HG03378 (cell line): ENCODE data around the gene PDE2A.

ENCODE experiments used
- ATAC-seq: cut with Tn5 transposase; IDR thresholded peaks from one replicate; pipeline ENCODE4 v1.9.1; 2021; ENCODE audit warnings: mild to moderate bottlenecking, moderate library complexity; ENCODE audit not compliant: unreplicated experiment

The PDE2A gene

DNA sequence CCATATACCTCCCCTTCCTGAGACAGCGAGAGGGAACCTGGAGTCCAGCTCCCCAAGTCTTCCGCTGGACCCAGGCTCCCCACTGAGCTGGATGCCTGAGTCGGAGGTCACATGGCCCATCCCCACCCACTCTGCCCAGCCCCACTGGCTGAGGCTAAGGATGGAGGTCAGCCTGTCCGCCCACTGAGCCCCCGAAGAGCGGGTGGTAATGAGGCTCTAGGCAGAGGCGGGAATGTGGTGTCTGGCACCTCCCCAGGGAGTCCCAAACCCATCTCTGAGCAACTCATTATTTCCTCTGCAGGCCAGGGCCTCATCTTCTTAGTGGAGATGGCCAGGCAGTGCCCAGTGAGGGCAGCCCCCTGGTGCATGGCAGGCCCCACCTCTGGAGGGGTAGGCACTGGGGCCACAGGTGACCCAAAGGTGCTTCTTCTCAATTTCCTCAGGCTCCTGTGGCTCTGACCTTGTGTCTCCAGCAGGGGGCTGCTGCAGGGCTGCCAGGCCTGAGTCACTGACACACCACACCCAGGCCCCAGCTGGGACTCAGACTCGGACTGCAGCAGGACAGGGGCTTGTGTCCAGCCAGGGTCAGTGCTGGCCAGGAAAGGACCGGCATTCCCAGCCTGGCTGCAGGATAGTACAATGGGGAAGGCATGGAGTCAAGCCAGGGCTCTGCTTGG, 10.2 kb upstream of the PDE2A start:
- no peak for ATAC-seq

DNA sequence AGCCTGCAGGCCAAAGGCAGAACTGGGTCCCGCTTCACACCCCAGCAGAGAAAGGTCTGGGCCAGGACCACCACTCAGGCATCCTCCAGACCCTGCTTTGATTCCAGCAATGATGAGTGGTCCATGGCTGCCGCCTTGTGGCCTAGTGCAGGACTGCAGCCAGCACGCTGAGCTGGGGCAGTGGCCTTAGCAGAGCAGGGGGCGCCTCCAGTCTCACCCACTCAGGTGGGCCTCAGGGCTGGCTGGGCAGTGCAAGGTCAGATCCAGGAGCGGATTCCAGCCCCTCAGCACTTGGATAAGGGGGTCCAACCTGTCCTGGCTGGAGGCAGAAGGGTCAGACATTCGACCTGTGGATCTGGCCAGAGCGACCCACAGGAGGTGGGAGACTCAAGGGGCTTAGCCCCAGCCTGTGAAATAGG, 9.6 kb upstream of the PDE2A start:
- no peak for ATAC-seq

DNA sequence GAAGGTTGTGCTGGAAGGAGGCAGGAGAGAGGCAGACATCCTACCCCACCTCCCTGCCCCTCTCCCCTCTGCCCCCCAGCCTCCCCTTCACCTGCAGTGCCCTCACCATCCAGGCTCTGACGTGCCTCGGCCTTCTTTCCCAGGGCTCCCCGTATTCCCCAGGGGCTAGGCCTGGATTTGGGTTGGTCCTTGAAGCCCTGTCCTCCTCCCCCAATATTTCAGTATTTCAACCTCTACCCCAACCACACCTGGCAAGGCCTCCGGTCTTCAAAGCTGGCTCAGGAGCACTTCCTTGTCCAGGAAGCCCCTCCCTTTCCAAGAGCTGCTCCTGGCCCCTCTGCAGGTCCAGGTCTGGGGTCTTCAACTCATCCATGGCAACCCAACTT, 8.6 kb upstream of the PDE2A start:
- no peak for ATAC-seq

DNA sequence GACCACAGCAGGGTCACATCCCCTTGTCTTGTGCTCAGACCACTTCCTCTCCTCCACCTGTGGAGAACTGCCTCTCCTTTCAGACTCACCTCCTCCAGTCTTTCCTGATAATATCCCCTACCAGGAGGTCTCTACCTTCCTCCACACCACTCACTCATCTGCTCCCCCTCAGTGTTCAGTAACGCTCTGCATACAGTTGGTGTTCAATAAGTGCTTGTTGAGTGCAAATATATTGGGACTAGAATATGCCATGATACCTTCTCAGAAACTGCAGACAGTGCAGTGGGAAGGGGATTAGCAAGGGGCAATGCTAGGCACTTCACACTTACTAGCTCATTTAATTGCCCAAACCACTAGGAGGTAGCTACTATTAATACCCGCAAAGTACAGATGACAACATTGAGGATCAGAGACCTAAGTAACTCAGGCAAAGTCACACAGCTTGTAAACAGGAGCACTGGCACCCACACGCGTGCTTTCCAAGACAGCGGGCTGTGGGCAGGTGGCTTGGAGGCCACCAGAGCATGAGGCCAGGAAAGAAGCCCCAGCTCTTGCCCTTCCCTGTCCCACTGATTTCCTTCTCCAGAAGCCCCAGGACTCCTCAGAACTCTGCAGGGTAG, 8.1 kb upstream of the PDE2A start:
- ATAC-seq, result no peak

DNA sequence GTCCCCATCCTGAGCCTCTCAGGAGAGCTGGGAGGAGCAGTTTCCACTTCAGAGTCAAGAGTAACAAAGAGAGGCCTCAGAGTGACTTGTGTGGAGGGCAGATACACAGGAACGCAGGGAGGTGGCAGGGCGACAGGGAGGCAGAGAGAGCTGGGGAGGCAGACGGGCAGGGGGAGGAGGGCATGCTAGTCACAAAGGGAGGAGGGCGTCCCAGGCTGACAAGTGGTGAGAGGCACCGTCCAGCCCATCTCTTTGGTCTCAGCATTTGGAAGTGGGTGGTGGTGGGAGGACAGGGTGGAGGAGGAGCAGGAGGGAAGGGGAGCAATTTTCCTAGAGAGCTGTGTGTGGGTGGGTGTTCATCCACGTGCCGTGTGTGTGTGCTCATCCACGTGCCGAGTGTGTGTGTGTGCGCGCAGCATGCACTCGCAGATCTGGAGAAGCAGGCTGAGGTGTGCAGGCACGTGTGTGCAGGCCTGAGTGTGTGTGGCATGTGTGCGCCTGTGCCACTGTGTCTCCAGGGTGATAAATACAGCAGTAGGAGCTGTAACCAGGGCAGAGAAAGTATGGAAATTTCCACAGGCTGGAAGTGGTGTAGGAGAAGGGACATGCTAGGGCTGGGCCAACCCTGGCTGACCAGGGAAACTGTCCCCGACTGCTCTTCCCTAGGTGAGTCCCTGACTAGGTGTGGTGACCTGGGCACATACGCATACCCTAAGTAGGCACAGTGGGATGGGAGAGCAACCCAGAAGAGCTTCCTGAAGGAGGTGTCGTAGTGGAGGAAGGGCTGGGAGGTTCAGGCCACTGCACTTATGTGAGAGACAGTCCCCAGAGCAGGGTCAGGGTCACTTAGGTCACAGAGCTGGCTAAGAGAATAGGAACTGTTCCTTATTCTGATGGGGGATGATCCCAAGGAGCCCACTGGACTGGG, 7.3 kb upstream of the PDE2A start:
- ATAC-seq, result no peak

DNA sequence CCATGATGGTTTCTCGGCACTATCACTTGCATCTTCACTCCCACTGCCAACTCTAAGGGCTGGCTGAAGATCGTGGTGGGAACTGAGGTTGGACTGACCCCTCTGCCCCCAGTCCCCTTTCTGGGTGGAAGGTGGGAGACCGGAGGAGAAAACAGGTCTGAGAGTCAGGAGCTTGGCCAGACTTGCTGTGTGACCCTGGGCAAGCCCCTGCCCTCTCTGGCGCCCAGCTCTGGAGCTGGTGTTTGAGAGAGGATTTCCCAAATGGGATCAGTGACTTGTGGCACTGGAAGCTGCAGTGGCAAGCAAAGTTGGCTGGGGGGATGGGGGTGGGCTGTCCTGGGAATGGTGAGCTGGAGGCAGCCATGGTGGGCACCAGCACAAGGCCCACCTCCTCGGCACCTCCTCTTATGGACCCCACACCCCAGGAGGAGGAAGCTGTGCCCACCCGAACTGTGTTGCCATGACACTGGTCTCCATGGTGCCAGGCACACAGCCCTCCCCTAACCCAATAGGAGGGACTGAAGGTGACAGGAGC, 6.5 kb upstream of the PDE2A start:
- no peak for ATAC-seq

DNA sequence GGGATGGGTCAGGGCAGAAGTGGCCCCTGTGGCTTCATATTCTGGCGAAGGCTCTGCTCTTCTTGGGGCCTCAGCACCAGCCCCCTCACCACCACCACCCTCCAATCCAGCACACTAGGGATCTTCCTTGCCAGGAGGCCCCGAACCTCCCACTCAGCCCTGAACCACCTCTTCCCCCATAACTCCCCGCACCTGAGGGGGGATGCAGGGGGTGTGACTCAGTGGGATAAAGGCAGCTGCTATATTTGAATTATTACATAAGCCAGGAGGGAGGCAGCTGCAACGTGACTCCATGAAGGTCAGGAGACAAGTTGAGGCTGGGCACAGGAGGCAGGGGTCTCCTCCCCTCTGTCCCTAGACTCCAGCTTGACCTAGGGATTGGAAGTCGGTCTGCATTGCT, 5.6 kb upstream of the PDE2A start:
- no peak for ATAC-seq

DNA sequence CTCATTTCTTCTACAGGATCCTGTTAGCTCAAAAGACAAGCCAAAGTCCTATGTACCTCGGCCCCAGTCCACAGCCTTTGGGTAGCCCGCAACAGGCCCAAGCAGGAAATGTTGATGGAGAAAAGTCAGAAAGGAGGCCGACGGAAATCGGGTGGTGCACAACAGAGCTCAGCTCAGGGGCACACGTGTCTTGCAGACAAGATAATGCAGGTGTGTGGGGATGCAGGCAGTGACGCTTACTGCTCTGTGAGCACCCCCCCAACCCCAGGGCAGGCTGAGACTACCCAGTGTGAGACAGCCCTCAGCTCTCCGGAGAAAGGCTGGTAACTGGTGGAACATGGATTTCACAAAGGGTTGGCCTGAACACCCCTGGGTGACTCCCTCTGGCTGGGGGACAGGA, 4.3 kb upstream of the PDE2A start:
- no peak for ATAC-seq

DNA sequence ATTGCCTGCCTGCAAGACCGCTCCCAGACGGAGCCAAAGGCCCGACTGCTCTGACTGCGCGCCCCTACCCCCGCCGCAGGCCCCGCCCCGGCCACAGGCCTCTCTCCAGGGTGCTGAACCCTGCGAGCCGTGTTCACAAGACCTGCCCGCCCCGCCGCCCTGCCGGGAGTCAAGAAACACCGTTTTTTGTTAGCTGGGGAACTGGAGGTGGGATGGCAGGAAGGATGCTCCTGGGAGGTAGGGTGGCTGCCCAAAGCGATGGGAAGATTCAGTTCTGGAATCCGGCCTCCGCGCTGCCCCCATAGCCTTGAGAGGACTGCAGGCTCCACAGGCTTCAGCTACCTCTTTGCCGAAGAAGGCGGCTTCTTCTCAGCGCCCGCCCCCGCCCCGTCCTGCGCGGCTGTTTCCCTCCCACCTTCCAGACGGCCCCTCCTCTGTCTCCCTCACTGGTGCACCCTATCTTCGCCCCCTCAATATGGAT, 2.7 kb upstream of the PDE2A start:
- no peak for ATAC-seq

DNA sequence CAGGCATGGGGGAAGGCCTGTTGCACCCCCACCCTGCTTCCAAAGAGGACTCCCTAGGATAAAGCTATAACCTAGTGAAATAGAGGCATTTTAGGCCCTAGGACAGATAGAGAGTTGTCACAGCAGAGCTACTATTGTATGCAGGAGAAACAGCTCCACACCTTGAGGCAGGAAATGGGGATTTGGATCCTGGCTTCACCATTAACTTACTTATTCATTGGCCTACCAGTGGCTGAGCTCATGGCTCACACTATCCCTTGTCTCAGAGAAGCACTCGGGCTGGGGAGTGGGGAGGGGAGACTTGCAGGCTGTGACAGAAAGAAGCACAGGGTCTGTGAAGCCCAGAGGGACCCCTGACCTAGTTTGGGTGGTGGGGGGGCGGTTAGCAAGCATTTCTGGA, 999 bp upstream of the PDE2A start:
- ATAC-seq, result no peak

DNA sequence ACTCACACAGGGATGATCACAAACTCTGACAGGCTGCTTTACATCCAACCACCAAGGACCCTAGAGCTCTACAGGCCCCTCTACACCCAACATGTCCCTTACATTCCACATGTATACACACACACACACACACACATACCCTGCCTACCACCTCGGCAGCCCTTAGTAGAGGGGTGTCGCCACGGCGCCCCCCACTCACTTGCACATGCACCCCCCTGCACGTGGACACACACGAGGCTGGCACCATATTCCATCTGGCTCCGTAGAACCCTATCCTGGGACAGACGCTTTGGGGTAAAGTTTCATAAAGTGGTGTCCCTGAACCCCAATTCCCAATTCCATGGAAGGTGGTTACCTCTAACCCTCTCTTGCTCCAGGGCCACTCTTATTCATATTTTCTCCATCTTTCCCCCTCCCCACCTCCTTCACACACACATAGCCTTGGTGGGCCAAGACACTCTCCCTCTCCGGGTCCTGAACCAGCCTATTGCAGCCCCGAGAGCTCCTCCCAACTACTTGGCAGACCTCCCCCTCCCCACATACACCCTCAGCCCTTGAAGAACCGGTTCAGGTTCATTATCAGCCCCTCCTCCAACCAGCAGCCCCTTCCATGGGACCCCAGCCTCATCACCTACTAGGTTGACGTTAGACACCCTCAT, 809 bp downstream of the PDE2A start:
- ATAC-seq, result no peak

DNA sequence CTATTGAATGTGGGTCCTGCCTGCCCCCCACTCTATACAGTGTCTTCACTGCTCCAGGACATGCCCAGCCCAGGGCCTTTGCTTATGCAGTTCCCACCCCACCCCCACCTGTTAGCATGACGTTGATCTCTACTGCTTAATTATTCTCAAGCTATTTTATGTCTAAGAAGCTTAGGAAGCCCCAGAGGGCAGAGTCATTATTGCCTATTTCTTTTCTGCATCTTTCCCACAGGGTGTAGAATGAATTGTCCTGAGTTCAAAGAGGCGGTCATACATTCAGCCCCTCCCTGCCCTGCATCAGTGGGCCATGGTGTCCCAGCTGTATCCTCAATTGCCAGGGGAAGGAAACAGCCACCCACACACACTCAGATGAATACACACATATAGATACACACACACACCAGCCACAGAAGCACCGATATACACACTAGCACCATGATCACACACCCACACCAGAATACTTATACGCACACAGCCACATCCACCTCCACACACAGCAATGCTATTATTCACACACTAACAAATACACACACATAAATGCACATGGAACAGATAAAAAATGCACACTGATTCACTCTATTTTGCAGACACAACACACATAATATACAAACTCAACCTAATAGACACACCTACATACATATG, 1.5 kb downstream of the PDE2A start:
- ATAC-seq, result no peak

DNA sequence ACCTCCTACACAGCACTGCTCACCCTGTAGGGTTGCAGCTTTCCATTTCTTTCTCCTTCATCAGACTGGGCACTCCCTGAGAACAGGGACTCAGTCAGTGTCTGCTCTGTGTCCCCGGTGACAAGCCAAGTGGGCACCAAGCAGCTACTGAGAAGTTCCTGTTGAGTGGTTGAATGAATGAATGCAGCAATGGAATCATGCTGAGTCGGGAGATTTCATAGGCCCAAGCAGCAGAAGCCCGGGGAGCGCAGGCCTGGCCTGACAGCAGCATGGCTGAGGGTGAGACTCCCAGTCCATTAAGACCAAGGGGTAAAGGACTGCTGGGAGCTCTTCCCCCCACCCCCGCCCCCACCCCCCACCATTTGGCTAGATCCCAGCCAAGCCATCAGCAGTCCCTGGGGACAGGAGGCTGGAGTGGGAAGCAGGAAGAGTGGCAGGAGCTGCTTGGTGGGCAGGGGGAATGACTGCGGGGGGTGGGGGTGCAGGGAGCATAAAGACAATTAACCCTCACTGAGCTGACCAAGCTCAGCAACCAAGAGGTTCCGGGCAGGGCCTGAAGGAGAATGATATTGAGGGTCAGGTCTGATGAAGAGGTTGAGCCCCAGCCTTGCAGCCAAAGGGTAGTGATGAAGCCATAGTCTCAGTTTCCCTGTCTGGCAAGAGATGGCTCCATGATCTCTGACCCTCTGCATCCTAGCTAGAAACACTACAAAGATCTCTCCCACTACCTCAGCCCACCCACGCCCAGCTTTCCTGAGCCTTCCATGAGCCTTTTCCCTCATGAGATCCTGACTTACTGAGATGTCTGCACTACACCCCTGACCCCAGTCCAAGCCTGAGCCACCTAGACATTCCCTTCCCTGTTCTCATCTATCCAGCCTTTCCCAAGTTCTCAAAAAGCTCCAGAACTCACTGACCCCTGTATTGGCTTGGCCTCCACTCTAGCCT, 2.8 kb downstream of the PDE2A start:
- no peak for ATAC-seq

DNA sequence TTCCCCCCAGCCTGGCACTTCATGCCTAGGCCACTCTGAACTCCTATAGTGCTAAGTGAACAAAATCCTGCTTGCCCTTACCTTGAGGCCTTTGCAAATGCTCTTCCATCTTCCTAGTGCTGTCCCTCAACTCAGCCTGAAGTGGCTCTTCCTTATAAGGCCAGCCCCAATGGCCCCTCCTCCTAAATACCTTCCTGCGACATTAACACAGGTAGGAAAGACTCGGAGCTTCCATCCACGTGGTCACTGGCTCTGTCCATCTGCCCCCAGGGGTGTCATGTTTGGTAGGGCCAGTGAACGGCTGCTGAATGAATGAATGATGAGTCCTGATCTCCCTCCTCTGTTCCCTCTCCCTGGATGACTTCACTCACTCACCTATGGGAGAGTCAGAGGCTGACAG, 4.2 kb downstream of the PDE2A start:
- ATAC-seq, result no peak

DNA sequence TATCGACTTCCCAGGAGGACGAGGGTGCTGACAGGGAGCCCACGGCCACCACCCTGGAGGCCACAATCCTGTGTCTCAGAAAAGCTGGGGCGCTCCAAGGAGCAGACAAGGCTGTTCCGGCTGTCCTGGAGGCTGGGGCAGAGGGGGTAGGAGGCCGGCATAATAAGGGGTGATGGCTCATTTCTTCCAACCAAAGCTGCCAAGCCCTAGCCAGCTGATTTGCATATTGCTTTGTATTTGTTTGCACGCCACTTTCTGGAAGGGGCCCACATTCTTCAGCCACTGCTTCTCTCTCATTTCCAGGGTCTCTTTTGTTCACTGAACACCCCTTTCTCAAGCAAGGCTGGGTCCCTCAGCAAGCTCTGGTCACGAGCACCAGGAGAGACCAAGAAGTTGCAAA, 4.7 kb downstream of the PDE2A start:
- ATAC-seq, result no peak

DNA sequence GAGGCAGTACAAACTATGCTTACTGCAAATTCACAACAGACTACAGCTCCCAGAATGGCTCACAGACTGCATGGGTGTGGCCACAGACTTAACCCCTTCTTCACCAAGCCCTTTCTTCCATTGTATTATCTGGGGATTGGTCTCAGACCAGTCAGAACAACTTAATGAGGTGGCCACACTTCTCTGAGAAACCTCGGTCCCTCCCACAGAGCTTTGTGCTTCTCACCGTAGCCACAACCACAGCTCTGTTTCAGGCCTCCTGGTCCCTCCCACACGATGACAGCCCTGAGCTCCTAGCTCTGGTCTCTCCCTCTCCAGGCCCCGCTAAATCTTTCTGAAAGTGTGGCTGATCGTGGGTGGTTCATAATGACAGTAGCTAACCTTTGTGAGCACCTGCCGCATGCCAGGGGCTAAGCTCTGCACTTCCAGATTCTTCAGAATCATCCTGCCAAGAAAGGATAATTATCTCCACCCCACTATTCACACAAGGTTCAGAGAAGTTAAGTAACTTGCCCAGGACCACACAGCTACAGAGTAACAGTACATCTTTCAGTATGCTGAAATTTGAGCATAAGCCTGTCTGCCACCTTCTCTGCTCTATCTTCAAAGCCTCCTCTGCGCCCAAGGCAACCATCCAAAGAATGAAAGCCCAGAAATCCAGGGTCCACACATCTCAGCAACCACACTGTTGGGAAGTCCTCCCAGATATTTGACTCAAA, 5.4 kb downstream of the PDE2A start:
- ATAC-seq, result peak; percentile 84

DNA sequence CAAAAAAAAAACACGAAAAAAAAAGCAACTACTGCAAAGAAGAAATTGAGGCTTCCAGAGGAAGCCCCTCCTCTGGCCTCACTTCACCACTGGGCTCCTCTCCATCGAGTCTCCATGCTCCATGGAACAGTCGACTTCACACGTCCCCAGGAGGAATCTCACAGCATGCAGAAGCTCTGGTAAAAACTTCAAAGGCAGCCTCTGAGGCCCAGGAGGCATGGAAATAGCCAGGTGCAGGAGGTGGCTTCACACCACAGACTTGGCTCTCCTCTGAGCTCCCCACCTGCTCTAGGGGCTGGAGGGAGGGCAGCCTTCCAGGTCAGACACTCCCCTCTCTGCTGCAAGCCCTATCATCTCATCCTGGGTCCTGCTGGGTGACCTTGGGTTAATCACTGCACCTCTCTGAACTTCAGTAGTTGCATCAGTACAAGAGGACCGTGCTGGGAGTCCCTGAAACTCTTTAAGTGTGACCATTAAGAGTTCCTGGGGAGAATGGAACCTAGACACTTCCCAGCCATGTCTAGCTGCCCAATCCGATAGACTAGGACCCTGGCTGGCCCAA, 8.2 kb downstream of the PDE2A start:
- ATAC-seq, result no peak

DNA sequence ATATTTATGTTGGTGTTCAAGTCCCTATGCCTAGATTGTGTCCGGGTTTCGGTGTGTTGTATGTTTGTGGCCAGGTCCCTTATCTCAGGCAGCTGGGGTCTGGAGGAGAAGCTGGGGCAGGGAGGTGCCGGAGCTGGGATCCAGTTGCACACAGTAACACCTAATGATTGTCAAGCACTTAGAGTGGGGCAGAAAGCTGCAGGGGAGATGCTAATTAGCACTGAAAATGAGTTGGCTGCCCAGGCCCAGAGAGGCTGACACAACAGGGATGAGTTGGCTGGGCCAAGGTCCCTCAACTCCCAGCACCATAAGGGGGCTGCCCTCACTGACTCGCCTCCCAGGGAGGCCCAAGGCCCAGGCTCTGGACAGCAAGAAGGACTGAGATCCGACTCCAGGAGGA, 12.2 kb downstream of the PDE2A start:
- ATAC-seq, result no peak
